Heart left ventricle (tissue), 16 donors: ENCODE data around the gene RPL13. TPM values are rescaled to one million over a fixed set of nuclear protein-coding genes. Genes with fewer than 3 reads are reported as not detected.

ENCODE experiments used
- ATAC-seq, 4 donors: fragments of 200-7000 bp; cut with Tn5 transposase; one replicate each; pipeline ENCODE4 v1.9.1; 2020 to 2022; ENCODE audit warnings: moderate library complexity in 4 of 4, mild to moderate bottlenecking in 3 of 4, moderate number of reproducible peaks in 1 of 4
- DNase-seq, 5 donors: peaks; one replicate each; pipeline ENCODE4 v3.0.0-alpha.2; 2020
- H3K27ac ChIP-seq, 12 donors: fragments of 200-600 bp; sonication (generic) in 4 of 12; one replicate each; pipeline versions ENCODE4 v1.5.0 to v1.8.0; 2016 to 2022; ENCODE audit warnings: mild to moderate bottlenecking in 2 of 12
- H3K27me3 ChIP-seq, 9 donors: fragments of 200-600 bp; sonication (generic) in 2 of 9; one replicate each; pipeline versions ENCODE4 v1.5.1 to v1.8.0; 2016 to 2022; ENCODE audit warnings: mild to moderate bottlenecking in 3 of 9
- H3K36me3 ChIP-seq, 9 donors: fragments of 200-600 bp; sonication (generic) in 2 of 9; one replicate each; pipeline versions ENCODE4 v1.5.0 to v1.8.0; 2018 to 2022; ENCODE audit warnings: mild to moderate bottlenecking in 2 of 9
- H3K4me1 ChIP-seq, 12 donors: fragments of 200-600 bp; sonication (generic) in 4 of 12; one replicate each; pipeline versions ENCODE4 v1.5.0 to v1.8.0; 2016 to 2022; ENCODE audit warnings: mild to moderate bottlenecking in 3 of 12
- H3K4me3 ChIP-seq, 12 donors: fragments of 200-600 bp; sonication (generic) in 4 of 12; one replicate each; pipeline versions ENCODE4 v1.5.0 to v1.8.0; 2017 to 2022; ENCODE audit warnings: mild to moderate bottlenecking in 9 of 12, moderate library complexity in 4 of 12
- H3K9me3 ChIP-seq, 12 donors: fragments of 200-600 bp; sonication (generic) in 4 of 12; one replicate each; pipeline versions ENCODE4 v1.5.0 to v1.8.0; 2016 to 2022; ENCODE audit warnings: mild to moderate bottlenecking in 1 of 12
- CTCF ChIP-seq, 12 donors: fragments of 200-600 bp; sonication (generic) in 4 of 12; IDR thresholded peaks; one replicate each; pipeline versions ENCODE4 v1.5.0 to v1.8.0; 2018 to 2022; ENCODE audit warnings: antibody characterized with exemption in 12 of 12, mild to moderate bottlenecking in 5 of 12
- POLR2A ChIP-seq, 2 donors: fragments of 450-650 bp; IDR thresholded peaks; one replicate each; pipeline ENCODE4 v1.6.1; 2017; ENCODE audit warnings: antibody characterized with exemption in 2 of 2, mild to moderate bottlenecking in 2 of 2, moderate library complexity in 2 of 2
- WGBS, 4 donors: extraction: QIAGEN DNeasy Blood & Tissue Kit in 2 of 4; methylation state at CpG; one replicate each; pipeline versions ENCODE4 v1.1.5 to v1.1.7; 2013 to 2018; 5-methylcytosine and 5-hydroxymethylcytosine counted together
- intact Hi-C, 10 donors: fragments of 100-400 bp; cut with DNase I; formaldehyde crosslinking; loops; one replicate each; pipeline versions ENCODE4 v1.11.1 to v1.14.2; 2022
- polyA plus RNA-seq, 2 donors: library from polyadenylated mRNA; stranded (reverse); fragments of 200-250 nt; gene quantifications; one replicate each; pipeline ENCODE4 v1.2.3, GENCODE V29; 2013
- total RNA-seq, 9 donors: library from RNA; depleted of rRNA in 2 of 9; stranded (reverse); fragments of >200 nt in 2 of 9; fragmentation: NEBNext Ultra II Directional in 3 of 9; extraction: Animal tissue kit (Norgen Biotek cat#: 25700) in 3 of 9; gene quantifications; one replicate each; pipeline versions ENCODE4 v1.1.0 to v1.2.4, GENCODE V29; 2016 to 2023
- donor health status: ischemic (EF 13 %, LVEDD 7.1; RV severe dilation, severe dysfunction).
- donor health status: healthy with polysubstance abuse.
- donor health status: DM: no; HTN: yes; CAD: no.
- donor health status: DM: no; HTN: no; CAD: no.
- donor health status: ischemic (EF 25% LVEDD 6.9; RV normal size, moderate dysfunction).
- donor health status: ischemic (EF 25% LVEDD 5.7; RV mildly dilated, moderate dysfunction).
- donor health status: healthy.
- donor health status: DM: yes; HTN: yes; CAD: no.
- donor health status: ischemic (EF 35%, LVEDD 5.7; RV mildly dilated, moderate dysfunction).
- donor health status: nonischemic (EF 11% LVEDD 7.7; RV severe dilation, severe dysfunction).
- donor health status: DM: yes; HTN: yes; CAD: no.
- donor health status: PGD.
- donor health status: ischemic (EF 29% LVEDD 5.4; RV normal size, mild dysfunction).
- donor health status: nonischemic (EF 23%, LVEDD 6.1; RV moderate dilation, normal function).

Gene RPL13
- total and polyA plus RNA-seq, 11 donors, result 701 to 5,500 (median 1,282) TPM

- intact Hi-C loops, result no loop called here
- Histone ChIP-seq H3K36me3 (no peaks in the 10 kb centered on the region), H3K27ac (no peak overlapping the region), H3K4me1 (peaks cover 0 to 14% (median 3%) of the 10 kb centered on the region in 12 donors), H3K9me3 (no peaks in the 10 kb centered on the region), H3K4me3 (no peak overlapping the region), H3K27me3 (peaks cover 0 to 12% (median 0%) of the 10 kb centered on the region in 9 donors)
- 66 to 87% (median 86%) methylated on average over 5 to 8 of the region's 8 CpGs for WGBS, 4 donors
- no peak for DNase-seq
- TF ChIP-seq CTCF (IDR thresholded peaks at IDR 0.05), result no peak
- no peak for TF ChIP-seq POLR2A (IDR thresholded peaks at IDR 0.05)
- no peak for ATAC-seq
These were observed 40.5 kb downstream of the RPL13 start for GRCh38 chr16:89600956-89601355.

- DNase-seq (no peak), ATAC-seq (no peak)
- no peak overlapping the region for H3K27ac ChIP-seq
- H3K4me1 ChIP-seq, result peaks cover 0 to 14% (median 3%) of the 10 kb centered on the region in 12 donors
- intact Hi-C loops, result no loop called here
- no peak overlapping the region for H3K4me3 ChIP-seq
- H3K36me3 ChIP-seq, result no peaks in the 10 kb centered on the region
- H3K9me3 ChIP-seq, result no peaks in the 10 kb centered on the region
- no peak for TF ChIP-seq CTCF (IDR thresholded peaks at IDR 0.05)
- TF ChIP-seq POLR2A (IDR thresholded peaks at IDR 0.05), result no peak
- WGBS, 4 donors, result 53 to 64% (median 57%) methylated on average over 13 to 22 of the region's 22 CpGs
- peaks cover 0 to 12% (median 0%) of the 10 kb centered on the region in 9 donors for H3K27me3 ChIP-seq
These were observed 41.4 kb downstream of the RPL13 start for GRCh38 chr16:89601906-89602272.

- 5 to 6% (median 6%) methylated on average over 12 to 22 of the region's 22 CpGs for WGBS, 4 donors
- Histone ChIP-seq H3K4me1 (peaks cover 0 to 14% (median 3%) of the 10 kb centered on the region in 12 donors), H3K27me3 (peaks cover 0 to 12% (median 0%) of the 10 kb centered on the region in 9 donors), H3K36me3 (no peaks in the 10 kb centered on the region), H3K27ac (no peak overlapping the region), H3K9me3 (no peaks in the 10 kb centered on the region), H3K4me3 (peak overlapping the region in 1 of 12 donors; percentile 12)
- ATAC-seq (peak in 3 of 4 donors; percentile 57 to 88 (median 69)), DNase-seq (peak in 2 of 5 donors; percentile 33 to 63)
- intact Hi-C loops, result no loop called here
- TF ChIP-seq POLR2A (IDR thresholded peaks at IDR 0.05), result no peak
These were observed 41.9 kb downstream of the RPL13 start for GRCh38 chr16:89602273-89602951.

GRCh38 chr16:89602952-89603590, 42.6 kb downstream of the RPL13 start:
- no peak overlapping the region for H3K27ac ChIP-seq
- peaks cover 0 to 14% (median 3%) of the 10 kb centered on the region in 12 donors for H3K4me1 ChIP-seq
- peaks cover 0 to 12% (median 0%) of the 10 kb centered on the region in 9 donors for H3K27me3 ChIP-seq
- H3K9me3 ChIP-seq, result no peaks in the 10 kb centered on the region
- intact Hi-C loops, result no loop called here
- TF ChIP-seq POLR2A (IDR thresholded peaks at IDR 0.05), result no peak
- no peak for TF ChIP-seq CTCF (IDR thresholded peaks at IDR 0.05)
- DNase-seq (no peak), ATAC-seq (no peak)
- WGBS, 4 donors, result 63 to 72% (median 63%) methylated on average over 4 to 5 of the region's 5 CpGs
- H3K4me3 ChIP-seq, result no peak overlapping the region
- H3K36me3 ChIP-seq, result no peaks in the 10 kb centered on the region
